Activated T-cell treated with anti-CD3 and anti-CD28 coated beads, Interleukin-2, amount 50 U/mL, for 48 hours (primary cell): Measurements from ENCODE around the gene TMEM222.
"Not testable (repeated sequence)": the region's sequence is repeated elsewhere in the genome, so short reads cannot be mapped to it uniquely, and the experiment has no call there.

Experiments
- DNase-seq, 2 experiments: peaks; one replicate each; pipeline ENCODE4 v3.0.0-alpha.2; 2020

Gene TMEM222, protein sequence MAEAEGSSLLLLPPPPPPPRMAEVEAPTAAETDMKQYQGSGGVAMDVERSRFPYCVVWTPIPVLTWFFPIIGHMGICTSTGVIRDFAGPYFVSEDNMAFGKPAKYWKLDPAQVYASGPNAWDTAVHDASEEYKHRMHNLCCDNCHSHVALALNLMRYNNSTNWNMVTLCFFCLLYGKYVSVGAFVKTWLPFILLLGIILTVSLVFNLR

DNA sequence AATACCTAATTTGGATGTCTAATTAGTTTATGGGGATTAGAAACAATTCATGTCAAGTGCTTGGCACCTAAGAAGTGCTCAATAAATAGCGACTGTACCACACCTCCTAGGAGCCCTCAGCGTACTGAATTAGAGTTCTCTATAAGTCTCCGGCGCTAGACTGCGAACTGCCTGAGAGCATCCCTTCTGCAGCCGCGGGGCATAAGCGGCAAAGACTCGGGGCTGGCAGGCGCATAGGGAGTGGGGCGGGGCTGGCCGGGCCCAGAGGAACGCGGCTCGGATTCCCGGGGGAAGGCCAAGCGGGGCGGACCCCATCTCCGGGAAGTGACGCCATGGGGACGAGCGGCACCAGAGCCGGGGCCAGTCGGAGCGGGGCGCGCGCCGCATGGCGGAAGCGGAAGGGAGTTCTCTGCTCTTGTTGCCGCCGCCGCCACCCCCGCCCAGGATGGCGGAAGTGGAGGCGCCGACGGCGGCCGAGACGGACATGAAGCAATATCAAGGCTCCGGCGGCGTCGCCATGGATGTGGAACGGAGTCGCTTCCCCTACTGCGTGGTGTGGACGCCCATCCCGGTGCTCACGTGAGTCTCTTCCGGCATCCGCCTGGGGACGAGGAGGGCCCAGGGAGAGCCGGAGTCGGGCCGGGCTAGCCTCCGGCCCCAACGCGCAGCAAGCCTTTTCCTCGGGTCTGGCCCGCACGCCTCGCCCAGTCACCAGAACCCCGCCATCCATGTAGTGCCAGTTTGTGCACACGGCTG lies at the start of gene TMEM222:
Gene TMEM222, plus strand, starts transcription at position 351 of the 756 bp plus-strand sequence. Its CDS starts 35 bp downstream, at position 386.
- DNase-seq = peak; percentile 97 to 98

DNA sequence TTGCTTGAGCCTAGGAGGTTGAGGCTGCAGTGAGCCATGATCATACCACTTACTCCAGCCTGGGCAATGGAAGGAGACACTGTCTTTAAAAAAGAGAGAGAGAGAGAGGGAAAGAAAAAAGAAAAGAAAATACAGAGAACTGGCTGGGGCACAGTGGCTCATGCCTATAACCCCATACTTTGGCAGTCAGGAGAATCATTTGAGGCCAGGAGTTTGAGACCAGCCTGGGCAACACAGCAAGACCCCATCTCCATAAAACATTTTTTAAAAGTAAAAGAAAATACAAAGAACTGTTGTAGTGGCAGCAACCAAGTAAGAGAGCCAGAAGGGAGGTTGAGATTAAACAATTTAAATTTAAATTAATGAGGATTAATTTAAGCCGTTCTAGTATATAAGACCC lies 47.8 kb upstream of the TMEM222 start:
- no peak for DNase-seq

DNA sequence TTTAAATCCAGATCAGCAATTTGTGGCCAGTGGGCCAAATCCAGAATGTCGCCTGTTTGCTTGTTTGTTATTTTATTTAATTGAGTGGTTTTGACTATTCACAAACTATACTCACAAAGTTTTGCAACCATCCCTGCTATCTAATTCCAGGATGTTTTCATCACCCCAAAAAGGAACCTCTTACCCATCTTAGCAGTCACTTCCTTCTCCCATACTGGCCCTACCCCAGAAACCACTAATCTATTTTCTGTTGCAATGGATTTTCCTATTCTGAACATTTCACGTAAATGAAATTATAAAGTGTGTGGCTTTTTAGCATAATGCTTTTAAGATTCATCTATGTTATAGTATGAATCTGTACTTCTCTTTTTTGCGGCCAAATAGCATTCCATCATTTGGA lies 46.3 kb upstream of the TMEM222 start:
- no peak for DNase-seq

DNA sequence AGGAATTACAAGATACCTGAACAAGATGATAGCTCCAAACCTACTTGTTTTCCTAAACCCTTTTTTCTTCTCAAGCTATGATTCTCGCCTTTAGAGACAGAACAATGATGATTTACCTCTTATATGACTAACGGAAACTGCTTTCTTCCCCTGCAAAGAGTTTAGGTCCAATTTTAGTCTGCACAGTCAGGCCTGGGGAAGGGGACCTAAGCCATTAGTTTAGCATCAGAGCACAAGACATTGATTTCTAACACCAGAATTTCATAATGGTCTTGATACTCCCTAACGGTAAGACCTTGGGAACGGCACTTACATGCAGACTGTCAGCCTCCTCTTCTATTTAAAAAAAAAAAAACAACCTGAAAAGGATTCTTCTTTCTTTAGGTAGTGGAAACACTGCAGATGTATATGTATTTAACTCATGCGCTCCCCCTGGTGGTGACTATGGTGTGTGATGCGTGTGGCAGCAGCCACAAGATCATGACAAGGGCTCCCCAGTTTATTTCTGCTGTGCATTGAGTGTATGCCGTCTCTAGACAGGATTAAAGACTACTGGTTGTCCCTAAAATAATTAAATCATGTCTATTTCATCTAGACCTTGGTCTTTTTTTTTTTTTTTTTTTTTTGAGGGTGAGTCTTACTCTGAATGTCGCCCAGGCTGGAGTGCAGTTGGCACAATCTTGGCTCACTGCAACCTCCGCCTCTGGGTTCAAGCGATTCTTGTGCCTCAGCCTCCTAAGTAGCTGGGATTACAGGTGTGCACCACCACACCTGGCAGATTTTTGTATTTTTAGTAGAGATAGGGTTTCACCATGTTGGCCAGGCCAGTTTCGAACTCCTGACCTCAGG lies 37.3 kb upstream of the TMEM222 start:
- DNase-seq = peak; percentile 87 to 91

DNA sequence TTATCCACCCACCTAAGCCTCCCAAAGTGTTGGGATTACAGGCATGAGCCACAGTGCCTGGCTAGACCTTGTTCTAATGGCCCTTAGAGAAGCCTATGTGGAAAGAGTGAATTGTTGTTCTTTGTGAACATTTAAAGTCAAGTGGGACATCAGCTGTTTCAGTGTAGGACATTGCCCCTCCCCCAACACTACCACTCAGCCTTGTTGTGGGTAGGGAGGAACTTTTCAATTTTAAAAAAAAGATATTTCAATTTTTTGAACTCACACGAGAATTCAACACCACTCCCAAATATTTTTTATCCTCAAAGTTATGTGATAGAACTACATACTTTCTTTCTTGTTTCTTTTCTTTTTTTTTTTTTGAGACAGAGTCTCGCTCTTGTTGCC lies 36.7 kb upstream of the TMEM222 start:
- DNase-seq = no peak

DNA sequence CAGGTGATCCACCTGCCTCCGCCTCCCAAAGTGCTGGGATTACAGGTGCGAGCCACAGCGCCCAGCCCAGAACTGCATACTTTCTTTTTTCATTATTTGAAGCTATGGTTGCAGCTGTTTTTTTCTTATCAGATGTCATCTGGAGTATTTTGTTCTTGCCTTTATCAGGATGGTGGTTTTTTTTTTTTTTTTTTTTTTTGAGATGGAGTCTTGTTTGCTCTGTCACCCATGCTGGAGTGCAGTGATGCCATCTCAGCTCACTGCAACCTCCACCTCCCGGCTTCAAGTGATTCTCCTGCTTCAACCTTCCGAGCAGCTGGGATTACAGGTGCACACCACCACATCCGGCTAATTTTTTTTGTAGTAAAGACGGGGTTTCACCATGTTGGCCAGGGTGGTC lies 36.1 kb upstream of the TMEM222 start:
- DNase-seq = not testable (repeated sequence)

DNA sequence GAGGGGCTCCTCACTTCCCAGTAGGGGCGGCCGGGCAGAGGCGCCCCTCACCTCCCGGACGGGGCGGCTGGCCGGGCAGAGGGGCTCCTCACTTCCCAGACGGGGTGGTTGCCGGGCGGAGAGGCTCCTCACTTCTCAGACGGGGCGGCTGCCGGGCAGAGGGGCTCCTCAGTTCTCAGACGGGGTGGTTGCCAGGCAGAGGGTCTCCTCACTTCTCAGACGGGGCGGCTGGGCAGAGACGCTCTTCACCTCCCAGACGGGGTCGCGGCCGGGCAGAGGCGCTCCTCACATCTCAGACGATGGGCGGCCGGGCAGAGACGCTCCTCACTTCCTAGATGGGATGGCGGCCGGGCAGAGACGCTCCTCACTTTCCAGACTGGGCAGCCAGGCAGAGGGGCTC lies 32.8 kb upstream of the TMEM222 start:
- DNase-seq = not testable (repeated sequence)

DNA sequence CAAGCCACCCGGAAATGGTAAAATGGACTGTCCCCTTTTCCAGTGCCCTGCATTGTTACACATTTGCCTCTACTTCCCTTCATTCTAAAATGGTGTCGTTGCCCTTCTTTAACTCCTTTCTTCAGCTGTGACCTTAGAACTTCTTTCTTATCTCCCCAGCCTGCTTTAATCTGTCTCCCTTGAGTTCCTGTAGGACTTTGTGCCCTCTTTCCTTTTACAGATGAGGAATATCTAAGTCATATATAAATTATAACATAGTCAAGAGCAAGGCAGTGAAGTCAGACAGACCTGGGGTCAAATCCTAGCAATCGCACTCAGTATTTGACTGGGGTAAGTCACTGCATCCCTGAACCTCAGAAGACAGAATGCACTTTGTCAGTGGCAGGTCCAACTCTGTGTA lies 31.4 kb upstream of the TMEM222 start:
- no peak for DNase-seq

DNA sequence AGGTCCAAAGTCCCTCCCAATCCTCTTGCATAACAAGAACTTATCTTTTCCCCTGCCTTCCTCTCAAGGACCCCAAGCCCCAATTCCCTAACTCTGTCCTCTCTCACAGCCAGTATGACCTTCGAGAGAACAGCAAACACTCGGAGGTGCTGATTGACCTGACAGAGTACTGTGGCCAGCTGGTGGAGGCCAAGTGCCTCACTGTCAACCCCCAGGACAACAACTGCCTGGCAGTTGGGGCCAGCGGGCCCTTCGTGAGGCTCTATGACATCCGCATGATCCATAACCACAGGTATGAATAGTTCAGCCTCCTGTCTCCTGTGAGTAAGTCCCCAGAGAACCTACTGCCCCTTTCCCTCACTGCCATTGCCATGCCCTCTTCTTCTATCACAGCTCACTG lies 29.9 kb upstream of the TMEM222 start:
- DNase-seq = no peak

DNA sequence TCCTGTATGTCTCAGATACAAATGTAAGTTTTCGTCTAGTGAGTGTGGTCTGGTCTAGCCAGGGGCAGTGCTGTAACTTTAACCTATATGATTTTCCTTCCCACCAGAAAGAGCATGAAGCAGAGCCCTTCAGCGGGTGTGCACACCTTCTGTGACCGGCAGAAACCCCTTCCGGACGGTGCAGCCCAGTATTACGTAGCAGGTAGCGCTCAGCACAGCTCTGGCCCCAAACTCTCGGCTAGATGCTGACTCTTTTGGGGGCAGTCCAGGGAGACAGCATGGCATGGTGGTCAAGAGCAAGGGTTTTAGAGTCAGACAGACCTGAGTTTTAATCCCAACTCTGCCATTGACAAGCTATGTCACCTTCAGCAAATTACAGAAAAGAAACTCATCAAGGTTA lies 28.0 kb upstream of the TMEM222 start:
- DNase-seq = no peak

DNA sequence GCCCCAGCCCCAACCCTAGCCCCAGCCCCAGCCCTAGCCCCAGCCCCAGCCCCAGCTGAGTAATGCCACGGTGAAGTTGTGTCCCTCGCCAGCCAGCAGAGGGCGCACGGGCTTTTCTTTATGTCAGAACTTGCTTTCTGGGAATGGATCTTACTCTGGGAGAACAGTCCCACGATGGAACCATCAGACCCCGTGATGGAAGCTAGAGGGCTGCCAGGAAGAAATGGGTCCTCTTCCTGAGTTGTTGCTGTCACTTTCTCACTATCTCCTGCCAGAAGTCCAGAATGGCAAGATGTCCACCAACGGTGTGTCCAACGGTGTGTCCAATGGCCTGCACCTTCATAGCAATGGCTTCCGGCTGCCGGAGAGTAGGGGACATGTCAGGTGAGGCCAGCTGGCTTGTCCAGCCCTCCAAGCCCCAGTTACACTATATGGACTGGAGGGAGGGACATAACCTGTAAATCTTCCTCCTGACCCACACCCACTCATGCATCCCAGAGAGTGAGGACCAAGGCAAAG lies 25.1 kb upstream of the TMEM222 start:
- DNase-seq = peak; percentile 81 to 82

DNA sequence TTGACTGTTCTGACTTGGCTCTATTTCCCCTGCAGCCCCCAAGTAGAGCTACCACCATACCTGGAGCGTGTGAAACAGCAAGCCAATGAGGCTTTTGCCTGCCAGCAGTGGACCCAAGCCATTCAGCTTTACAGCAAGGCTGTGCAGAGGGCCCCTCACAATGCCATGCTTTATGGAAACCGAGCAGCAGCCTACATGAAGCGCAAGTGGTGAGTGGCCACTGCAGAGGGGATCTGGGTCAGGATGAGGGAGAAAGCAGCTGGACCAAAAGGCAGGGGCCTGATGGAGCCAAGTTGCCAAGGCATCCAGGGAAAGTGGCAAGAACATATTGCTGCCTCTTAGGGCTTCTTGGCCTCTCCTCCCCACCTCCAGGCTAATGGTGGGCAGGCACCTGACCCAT lies 24.1 kb upstream of the TMEM222 start:
- no peak for DNase-seq

DNA sequence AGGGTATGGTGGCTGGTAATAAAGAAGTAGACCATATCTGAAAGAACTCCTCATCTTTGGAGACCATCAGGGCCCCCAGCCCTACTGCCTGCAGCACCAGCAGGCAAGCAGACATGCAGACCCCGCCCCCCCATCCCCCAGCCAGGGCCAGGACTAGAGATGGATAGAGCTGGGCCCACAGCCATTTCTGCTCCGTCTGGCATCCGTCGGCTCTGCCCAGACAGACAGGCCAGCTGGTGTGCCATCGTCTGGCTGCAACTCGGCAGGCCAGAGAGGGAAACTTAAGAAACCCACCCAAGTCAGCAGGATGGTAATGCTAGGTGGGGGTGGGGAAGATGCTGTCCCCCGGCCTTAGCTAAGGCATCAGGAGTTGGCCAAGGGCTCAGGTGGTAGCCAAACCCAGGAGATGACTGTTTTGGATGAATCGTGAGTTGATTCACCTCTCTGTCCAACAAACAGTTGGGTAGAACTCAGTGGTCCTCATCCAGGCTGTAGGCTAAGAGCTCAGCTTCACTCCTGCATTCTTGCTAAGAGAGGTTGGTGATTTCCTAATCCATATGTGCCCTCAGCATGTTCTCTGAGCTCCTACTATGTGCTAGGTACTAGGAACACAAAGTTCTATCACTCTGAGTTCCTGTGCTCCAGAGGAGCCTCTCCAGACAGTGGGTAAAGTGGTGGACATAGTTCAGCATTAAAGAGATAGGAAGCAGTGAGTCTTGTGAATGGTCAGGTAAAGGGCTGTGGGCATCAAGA lies 23.2 kb upstream of the TMEM222 start:
- DNase-seq = no peak

DNA sequence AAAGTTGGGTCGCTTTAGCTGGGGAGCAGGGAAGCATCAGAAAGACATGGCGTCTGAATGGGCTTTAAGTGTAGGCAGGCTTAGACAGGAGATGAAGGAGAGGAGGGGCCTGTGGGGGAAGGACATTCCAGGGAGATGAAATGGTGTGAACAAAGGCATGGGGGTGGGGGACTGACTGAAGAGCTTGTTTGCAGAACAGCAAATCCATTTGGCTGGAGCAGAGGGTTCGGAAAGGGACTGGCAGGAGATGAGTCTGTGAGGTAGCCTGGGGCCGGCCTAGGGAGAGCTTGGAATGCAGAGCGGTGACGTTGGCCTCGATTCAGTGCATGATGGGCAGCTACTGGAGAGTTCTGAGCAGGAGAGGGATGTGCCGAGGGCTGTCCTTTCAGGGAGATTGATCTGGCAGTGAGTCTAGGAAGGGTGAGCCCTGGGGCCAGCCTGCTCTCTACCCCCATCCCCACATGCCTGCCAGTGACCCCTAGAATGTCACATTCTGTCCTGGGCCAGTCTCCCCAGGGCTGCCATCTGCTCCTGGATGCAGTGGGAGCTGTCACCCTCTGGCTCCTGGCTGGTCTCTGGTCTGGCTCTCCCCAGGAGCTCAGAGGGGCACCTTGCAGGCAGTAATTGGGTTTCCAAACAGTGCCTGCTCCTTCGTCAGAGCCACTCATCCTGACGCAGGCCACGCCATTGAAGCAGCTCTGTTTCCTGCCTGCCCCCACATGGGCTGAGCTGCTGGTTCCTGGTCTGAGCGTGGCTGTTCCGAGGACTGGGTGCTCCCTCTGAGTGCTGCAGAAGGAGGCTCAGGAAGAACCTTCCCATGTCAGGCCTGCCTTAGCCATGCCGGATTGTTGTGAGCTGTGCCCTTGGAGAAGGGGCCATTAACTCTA lies 22.3 kb upstream of the TMEM222 start:
- DNase-seq = no peak

DNA sequence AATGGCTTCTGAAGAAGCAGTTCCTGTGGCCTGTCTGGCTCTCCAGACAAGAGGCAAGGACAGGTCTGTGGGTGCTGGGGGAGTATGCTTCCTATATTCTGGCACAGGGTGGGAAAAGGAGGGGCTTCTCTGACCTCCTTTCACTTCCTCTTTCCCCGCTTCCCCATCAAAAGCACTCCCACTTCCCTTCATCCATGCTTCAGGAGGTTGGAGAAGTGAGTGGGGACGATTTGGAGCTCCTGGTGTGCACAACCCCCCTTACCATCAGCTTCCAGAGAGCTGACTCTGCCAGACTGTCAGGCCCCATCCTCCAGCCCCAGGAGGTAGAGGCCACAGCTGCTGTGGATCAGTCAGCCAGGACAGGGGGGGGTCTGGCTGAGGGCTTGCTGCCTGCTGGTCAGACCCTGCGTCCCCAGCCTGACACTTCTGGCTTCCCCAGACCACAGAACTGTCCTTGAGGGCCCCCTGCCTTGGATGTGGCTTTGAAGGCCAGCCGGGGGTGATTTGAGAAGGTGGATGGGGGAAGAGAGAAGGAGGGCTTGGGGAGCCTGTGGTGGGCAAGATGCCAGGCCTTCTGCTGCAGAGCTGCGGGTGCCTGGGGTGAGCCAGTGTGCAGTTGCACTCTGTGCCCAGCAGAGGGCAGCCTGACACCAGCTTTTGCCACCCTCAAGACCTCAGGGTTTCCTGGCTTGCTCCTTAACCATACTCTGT lies 21.5 kb upstream of the TMEM222 start:
- DNase-seq = peak; percentile 83 to 87

DNA sequence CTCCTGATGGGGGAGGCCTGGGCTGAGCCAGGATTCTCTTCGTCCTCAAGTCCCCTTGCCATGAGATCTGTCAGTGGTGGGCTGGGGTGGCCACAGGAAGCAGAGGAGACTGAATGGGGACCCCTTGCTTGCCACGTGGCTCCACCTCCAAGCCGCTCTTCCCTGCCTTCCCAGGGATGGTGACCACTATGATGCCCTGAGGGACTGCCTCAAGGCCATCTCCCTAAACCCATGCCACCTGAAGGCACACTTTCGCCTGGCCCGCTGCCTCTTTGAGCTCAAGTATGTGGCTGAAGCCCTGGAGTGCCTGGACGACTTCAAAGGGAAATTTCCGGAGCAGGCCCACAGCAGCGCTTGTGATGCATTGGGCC lies 20.9 kb upstream of the TMEM222 start:
- no peak for DNase-seq

DNA sequence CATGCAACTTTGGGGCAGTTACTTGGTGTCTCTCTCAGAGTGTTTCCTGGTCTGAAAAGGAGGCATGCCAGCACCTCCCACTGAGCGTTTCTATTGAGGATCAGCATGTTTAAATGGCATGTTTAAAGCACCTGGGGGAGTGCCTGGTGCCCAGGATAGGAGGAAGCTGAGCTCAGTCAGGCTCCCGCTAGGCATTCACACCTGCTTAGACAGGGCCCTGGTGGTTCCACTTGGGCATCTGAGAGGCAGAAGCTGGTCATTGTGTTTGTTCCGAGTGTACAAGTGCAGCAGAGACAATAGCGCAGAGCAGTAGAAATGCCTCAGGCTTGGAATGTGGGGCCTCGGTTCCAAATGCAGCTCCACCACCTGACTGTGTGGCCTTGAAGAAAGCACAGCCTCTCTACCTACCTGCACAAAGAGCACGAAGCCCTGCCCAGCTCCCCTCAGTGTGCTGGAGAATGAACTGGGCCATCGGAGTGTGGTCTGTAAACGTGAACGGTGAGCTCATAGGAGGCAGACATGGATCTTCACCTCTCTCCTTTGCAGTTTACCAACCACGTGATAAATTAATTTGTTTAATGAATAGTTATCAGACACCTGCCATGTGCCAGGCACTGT lies 20.3 kb upstream of the TMEM222 start:
- DNase-seq = no peak

DNA sequence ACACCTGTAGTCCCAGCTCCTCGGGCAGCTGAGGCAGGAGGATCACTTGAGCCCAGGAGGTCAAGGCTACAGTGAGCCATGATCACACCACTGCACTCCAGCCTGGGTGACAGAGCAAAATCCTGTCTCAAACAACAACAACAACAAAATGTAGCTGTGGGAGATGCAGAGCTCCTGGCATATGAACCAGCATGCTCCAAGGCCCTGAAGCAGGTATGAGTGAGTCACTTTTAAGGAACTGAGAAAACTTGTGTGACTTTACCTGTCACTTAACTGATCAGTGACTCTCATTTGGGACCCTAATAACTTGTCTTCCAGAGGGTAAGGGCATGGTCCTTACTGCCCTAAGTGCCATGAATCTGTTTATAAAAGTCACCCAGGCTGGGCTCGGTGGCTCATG lies 19.4 kb upstream of the TMEM222 start:
- DNase-seq = no peak

DNA sequence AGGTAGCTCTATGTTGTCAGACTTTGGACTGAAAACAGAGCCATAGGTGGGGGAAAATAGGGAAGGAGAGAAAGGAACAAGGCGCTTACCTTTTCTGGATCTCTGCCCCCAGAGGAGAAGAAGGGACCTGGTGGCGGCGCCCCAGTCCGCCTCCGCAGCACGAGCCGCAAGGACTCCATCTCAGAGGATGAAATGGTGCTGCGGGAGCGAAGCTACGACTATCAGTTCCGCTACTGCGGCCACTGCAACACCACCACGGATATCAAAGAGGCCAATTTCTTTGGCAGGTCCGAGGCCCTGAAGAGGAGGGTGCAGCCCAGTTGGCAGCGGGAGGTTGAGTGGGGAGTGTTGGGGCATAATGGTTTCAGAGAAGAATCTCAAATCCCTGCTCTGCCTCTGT lies 18.5 kb upstream of the TMEM222 start:
- DNase-seq = no peak

DNA sequence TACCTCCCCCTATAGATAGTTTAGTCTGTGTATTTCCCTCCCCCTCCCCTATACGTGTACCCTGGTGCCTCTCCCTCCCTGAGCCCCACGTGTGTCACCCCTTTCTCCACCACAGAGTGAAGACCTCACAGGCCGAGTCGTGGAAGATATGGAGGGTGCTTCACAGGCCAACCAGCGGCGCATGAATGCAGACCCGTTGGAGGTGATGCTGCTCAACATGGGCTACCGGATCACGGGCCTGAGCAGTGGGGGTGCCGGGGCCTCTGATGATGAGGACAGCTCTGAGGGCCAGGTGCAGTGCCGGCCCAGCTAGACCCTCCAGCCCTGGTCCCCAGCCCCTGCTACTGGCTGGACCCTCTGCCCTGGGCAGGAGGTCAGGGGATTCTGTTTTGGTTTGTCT lies 15.9 kb upstream of the TMEM222 start:
- no peak for DNase-seq
